RWPE2 (cell line): Measurements from ENCODE around the gene OVOL1.

ENCODE experiments used
- ATAC-seq: fragments of 200-7000 bp; cut with Tn5 transposase; 3 replicates; pipeline ENCODE4 v1.9.1; 2021; ENCODE audit warnings: low read depth
- DNase-seq: peaks from one replicate; pipeline ENCODE4 v3.0.0-alpha.2; 2020; ENCODE audit warnings: low spot score
- H3K27ac ChIP-seq: fragments of 450-650 bp; 2 replicates; pipeline ENCODE4 v1.5.1; 2017; ENCODE audit warnings: mild to moderate bottlenecking; ENCODE audit not compliant: poor library complexity, severe bottlenecking
- H3K27me3 ChIP-seq: fragments of 250-450 bp; sonication (Bioruptor Pico); 2 replicates; pipeline ENCODE4 v1.5.1; 2021; ENCODE audit warnings: mild to moderate bottlenecking, moderate library complexity; ENCODE audit not compliant: insufficient read depth, poor library complexity, severe bottlenecking
- H3K36me3 ChIP-seq: fragments of 250-450 bp; sonication (Bioruptor Pico); 2 replicates; pipeline ENCODE4 v1.5.1; 2020; ENCODE audit warnings: low read depth, mild to moderate bottlenecking, moderate library complexity
- H3K4me1 ChIP-seq: fragments of 250-450 bp; sonication (Bioruptor Pico); 2 replicates; pipeline ENCODE4 v1.5.1; 2021; ENCODE audit warnings: mild to moderate bottlenecking, moderate library complexity; ENCODE audit not compliant: insufficient read depth, poor library complexity, severe bottlenecking
- H3K4me3 ChIP-seq: fragments of 250-450 bp; sonication (Bioruptor Pico); 2 replicates; pipeline ENCODE4 v1.5.1; 2021; ENCODE audit warnings: mild to moderate bottlenecking, moderate library complexity; ENCODE audit not compliant: severe bottlenecking
- H3K9me3 ChIP-seq: fragments of 250-450 bp; sonication (Bioruptor Pico); 2 replicates; pipeline ENCODE4 v1.5.1; 2021; ENCODE audit warnings: mild to moderate bottlenecking, moderate library complexity; ENCODE audit not compliant: severe bottlenecking
- TF ChIP-seq, protein P1 (sequence below): fragments of 450-650 bp; IDR thresholded peaks from one replicate; pipeline ENCODE4 v1.5.1; 2017; ENCODE audit warnings: mild to moderate bottlenecking, moderate library complexity; ENCODE audit not compliant: poor library complexity, severe bottlenecking

The OVOL1 gene

GRCh38 chr11:65814131-65814985 lies 27.5 kb downstream of the OVOL1 start:
- no peak overlapping the region for H3K27ac ChIP-seq
- H3K36me3 ChIP-seq, result no peaks in the 10 kb centered on the region
- no peak for DNase-seq
- no peaks in the 10 kb centered on the region for H3K27me3 ChIP-seq
- H3K4me1 ChIP-seq, result no peaks in the 10 kb centered on the region
- H3K4me3 ChIP-seq, result no peak overlapping the region
- TF ChIP-seq, protein P1, sequence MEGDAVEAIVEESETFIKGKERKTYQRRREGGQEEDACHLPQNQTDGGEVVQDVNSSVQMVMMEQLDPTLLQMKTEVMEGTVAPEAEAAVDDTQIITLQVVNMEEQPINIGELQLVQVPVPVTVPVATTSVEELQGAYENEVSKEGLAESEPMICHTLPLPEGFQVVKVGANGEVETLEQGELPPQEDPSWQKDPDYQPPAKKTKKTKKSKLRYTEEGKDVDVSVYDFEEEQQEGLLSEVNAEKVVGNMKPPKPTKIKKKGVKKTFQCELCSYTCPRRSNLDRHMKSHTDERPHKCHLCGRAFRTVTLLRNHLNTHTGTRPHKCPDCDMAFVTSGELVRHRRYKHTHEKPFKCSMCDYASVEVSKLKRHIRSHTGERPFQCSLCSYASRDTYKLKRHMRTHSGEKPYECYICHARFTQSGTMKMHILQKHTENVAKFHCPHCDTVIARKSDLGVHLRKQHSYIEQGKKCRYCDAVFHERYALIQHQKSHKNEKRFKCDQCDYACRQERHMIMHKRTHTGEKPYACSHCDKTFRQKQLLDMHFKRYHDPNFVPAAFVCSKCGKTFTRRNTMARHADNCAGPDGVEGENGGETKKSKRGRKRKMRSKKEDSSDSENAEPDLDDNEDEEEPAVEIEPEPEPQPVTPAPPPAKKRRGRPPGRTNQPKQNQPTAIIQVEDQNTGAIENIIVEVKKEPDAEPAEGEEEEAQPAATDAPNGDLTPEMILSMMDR, result no peak
- no peaks in the 10 kb centered on the region for H3K9me3 ChIP-seq
- ATAC-seq, result no peak

DNA sequence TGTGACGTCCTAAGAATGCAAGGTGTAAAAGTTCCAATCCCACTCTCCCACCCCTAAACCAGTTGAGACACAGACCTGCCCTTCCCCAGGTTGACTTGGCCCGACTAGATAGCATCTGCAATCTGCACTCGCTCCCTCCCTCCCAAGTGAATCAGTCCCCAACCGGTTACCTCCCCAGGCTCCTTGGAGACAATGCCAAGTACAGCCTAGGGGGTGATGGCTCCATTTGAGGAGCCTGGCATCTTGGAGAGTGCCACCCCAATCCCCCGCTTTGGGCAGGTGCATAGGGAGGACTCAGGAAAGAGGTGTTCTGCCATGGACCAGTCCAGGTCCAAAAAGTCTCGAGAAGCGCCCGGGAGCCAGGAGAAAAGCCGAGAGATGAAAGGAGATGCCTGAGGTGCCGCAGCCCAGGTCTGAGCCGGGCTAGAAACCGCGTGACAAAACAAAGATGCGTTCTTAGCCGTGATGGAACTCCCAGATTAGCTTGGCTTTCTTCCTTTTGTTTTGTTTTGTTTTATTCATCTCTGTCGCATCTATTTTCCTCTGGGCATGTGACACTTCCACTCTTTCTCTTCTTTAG lies 28.2 kb downstream of the OVOL1 start:
- no peaks in the 10 kb centered on the region for H3K36me3 ChIP-seq
- H3K4me1 ChIP-seq, result no peaks in the 10 kb centered on the region
- TF ChIP-seq, protein P1, result no peak
- no peaks in the 10 kb centered on the region for H3K27me3 ChIP-seq
- ATAC-seq (no peak), DNase-seq (no peak)
- H3K4me3 ChIP-seq, result no peak overlapping the region
- H3K9me3 ChIP-seq, result no peaks in the 10 kb centered on the region
- H3K27ac ChIP-seq, result no peak overlapping the region

DNA sequence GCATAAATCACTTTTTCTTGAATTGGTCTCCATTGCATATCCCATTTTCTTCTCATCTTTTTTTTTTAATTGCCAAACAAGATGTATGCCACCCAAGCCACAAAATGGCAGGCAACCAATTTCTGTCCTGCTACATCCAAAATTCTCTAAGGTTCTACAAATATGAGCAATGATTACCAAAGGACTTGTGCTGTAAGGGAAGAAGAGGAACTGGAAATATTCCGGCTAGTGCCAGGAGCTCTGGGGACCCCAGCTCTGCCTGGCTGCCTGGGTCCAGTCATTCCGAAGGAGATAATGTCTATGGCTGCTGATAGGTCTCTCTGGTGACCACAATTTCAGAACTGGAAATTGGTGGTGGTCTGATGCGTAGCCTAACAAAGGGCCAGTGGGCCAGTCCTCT lies 29.8 kb downstream of the OVOL1 start:
- ATAC-seq, result no peak
- no peak overlapping the region for H3K4me3 ChIP-seq

DNA sequence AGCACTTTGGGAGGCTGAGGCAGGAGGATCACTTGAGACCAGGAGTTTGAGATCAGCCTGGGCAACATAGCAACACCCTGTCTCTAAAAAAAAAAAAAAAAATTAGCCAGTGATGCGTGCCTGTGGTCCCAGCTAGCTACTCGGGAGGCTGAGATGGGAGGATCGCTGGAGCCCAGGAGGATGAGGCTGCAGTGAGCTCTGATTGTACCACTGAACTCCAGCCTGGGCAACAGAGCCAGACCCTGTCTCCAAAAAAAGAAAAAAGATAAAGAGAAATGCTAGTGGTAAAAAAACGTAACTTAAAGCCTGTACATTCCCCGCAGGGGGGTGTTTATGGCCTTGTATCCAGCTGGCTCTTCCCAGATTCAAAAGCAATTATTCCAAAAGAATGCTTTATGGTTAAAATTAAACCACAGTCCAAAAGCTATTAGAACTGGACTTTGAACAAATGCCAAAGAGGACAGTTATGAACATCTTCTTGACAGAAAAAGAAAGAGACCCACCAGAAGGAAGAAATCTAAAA lies 30.5 kb downstream of the OVOL1 start:
- H3K27me3 ChIP-seq, result no peaks in the 10 kb centered on the region
- no peak for DNase-seq
- H3K4me1 ChIP-seq, result no peaks in the 10 kb centered on the region
- H3K4me3 ChIP-seq, result peak overlapping the region; percentile 46
- ATAC-seq, result no peak
- no peaks in the 10 kb centered on the region for H3K9me3 ChIP-seq
- no peaks in the 10 kb centered on the region for H3K36me3 ChIP-seq
- TF ChIP-seq, protein P1, result no peak
- H3K27ac ChIP-seq, result peak overlapping the region; percentile 29

More for the DNA sequence above, 29.8 kb downstream of the OVOL1 start:
- Histone ChIP-seq H3K9me3 (no peaks in the 10 kb centered on the region), H3K27ac (no peak overlapping the region), H3K27me3 (no peaks in the 10 kb centered on the region), H3K4me1 (no peaks in the 10 kb centered on the region), H3K36me3 (no peaks in the 10 kb centered on the region)
- TF ChIP-seq, protein P1, result no peak
- no peak for DNase-seq
